Right ventricle myocardium inferior (tissue), 1 donor: Measurements from ENCODE around the gene CLIP4. TPM values are rescaled to one million over a fixed set of nuclear protein-coding genes. Genes with fewer than 3 reads are reported as not detected.

Source experiments
- ATAC-seq: fragments of 200-7000 bp; cut with Tn5 transposase; one replicate; pipeline ENCODE4 v1.9.1; 2020; ENCODE audit warnings: mild to moderate bottlenecking, moderate library complexity
- DNase-seq: peaks from one replicate; pipeline ENCODE4 v3.0.0; 2021; ENCODE audit errors: missing footprints
- intact Hi-C: fragments of 100-400 bp; cut with DNase I; formaldehyde crosslinking; loops from one replicate; pipeline ENCODE4 v1.11.0; 2022
- long read RNA-seq: library from polyadenylated mRNA; unstranded; transcript quantifications from one replicate; pipeline ENCODE4 v2.0.0, GENCODE V29; 2021
- total RNA-seq: library from RNA; stranded (reverse); fragmentation: NEBNext Ultra II Directional; extraction: Animal tissue kit (Norgen Biotek cat#: 25700); gene quantifications from one replicate; pipeline ENCODE4 v1.2.1, GENCODE V29; 2021
- donor health status: DM: no; HTN: yes; CAD: no; lungs with severe emphysema.

CLIP4 gene, protein sequence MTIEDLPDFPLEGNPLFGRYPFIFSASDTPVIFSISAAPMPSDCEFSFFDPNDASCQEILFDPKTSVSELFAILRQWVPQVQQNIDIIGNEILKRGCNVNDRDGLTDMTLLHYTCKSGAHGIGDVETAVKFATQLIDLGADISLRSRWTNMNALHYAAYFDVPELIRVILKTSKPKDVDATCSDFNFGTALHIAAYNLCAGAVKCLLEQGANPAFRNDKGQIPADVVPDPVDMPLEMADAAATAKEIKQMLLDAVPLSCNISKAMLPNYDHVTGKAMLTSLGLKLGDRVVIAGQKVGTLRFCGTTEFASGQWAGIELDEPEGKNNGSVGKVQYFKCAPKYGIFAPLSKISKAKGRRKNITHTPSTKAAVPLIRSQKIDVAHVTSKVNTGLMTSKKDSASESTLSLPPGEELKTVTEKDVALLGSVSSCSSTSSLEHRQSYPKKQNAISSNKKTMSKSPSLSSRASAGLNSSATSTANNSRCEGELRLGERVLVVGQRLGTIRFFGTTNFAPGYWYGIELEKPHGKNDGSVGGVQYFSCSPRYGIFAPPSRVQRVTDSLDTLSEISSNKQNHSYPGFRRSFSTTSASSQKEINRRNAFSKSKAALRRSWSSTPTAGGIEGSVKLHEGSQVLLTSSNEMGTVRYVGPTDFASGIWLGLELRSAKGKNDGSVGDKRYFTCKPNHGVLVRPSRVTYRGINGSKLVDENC
- 26.2 TPM for total RNA-seq
- long read RNA-seq, full-length matches to known transcripts = 22 of 30 reads
- long read RNA-seq, partial matches to known transcripts = 3 of 30 reads
- long read RNA-seq, other reads (novel, unspliced or antisense) = 5 of 30 reads

DNA sequence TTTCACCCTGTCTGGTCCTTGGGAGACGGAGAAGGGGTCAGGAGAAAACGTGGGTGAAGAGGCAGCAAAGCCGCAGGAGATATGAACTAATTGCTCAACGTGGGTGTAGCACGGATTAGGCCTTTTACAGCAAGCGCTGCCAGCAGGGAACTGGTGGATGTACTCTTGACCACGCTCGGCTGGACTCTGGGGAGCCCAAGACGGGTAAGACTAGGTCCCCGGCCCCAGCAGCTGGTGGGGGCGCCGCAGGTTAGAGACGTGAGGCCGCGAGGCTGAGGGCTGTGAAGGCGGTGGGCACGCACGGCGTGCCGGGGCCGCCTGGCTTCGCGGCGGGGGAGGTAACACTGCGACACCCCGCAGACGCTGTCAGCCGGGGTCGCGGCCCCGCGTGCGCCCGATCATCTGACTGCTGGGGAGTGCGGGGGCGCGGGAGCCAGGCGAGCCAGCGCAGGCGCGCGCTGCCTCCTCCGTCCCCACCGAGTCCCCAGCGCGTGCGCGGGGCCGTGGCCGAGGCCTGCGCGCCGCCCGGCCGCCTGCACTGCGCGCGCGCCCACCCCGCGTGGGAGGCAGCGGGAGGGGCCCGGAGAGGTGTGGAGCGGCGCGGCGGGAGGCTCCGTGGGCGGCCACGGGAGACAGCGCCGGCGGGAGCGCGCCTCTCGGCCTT lies at the start of gene CLIP4:
CLIP4 (plus strand) TSS at position 470 of the 664 bp plus-strand sequence. CDS start 5,974 bp downstream, outside the sequence.
- DNase-seq (peak; percentile 81), ATAC-seq (peak; percentile 84)
- intact Hi-C loops = loop anchor here (5.0 kb wide), 1 partner anchor 98 kb away; no protein-coding TSS in a partner anchor

- intact Hi-C loops = no loop called here
- ATAC-seq = peak; percentile 40
- no peak for DNase-seq
Observed at GRCh38 chr2:29066271-29066860, 48.8 kb upstream of the CLIP4 start.

- no peak for ATAC-seq
- intact Hi-C loops = no loop called here
Observed at GRCh38 chr2:29066997-29067605, 48.1 kb upstream of the CLIP4 start.

GRCh38 chr2:29068513-29068912 lies 46.7 kb upstream of the CLIP4 start:
- no peak for ATAC-seq
- intact Hi-C loops = no loop called here
- DNase-seq = no peak

More at GRCh38 chr2:29066997-29067605, 48.1 kb upstream of the CLIP4 start:
- DNase-seq = no peak

GRCh38 chr2:29070526-29070925 lies 44.7 kb upstream of the CLIP4 start:
- DNase-seq = no peak
- no peak for ATAC-seq
- intact Hi-C loops = no loop called here

- DNase-seq (no peak), ATAC-seq (no peak)
- intact Hi-C loops = no loop called here
Observed at GRCh38 chr2:29071032-29071975, 43.9 kb upstream of the CLIP4 start.

- intact Hi-C loops = no loop called here
- DNase-seq = no peak
- ATAC-seq = no peak
Observed at GRCh38 chr2:29072251-29072650, 43.0 kb upstream of the CLIP4 start.

DNA sequence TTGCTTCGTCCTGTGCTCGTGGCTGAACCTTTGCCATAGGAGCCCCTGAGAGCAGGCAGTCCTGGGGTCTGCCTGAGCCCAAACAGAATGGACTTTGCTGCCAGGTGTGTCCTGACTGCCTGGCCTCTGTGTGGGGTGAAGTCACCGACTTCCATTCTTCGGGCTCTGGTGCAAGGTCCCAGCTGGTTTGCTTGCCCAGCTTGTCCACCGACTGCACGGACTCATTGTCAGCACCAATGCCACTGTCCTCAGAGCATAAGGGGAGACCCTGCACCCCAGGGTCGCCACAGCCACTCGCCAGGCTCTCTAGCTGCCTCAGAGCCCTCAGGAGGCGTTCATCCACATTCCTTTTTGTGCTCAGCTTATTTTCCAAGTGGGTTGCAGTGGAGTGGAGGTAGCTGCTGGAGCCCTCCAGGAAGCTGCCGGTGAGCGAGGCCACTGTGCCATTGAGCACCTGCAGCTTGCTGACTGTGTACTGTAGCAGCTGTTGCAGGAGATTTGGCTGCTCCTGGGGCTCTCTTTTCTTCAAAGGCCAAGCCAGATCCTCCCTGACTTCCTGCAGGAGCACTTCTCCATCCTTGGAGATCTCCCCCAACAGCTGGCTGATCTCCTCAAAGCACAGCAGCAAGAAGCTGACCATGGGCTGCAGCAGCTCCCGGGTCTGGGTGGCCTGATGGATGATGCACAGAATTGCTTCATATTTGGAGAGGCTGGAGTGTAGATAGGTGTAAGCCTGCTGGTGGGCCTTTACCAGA lies 42.1 kb upstream of the CLIP4 start:
- DNase-seq (no peak), ATAC-seq (no peak)
- intact Hi-C loops = no loop called here

DNA sequence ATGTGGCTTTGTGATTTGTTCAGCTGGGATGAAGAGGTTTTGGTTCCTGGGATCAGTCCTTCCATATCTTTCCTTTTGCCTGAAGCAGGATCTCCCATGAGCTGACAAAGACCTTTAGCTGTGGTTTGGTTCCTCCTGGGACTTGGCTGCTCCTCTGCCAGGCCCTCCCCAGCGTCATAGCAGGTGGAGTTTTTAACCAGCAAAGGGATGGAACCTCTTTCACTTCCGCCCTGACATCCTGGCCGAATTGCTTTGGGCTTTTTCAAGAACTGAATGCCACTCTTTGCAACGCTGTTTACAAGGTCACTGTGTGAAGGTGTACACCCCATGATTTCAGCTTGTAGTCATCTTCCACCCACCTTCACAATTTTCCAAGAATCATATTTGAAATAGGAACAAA lies 41.3 kb upstream of the CLIP4 start:
- DNase-seq (no peak), ATAC-seq (no peak)
- intact Hi-C loops = no loop called here

DNA sequence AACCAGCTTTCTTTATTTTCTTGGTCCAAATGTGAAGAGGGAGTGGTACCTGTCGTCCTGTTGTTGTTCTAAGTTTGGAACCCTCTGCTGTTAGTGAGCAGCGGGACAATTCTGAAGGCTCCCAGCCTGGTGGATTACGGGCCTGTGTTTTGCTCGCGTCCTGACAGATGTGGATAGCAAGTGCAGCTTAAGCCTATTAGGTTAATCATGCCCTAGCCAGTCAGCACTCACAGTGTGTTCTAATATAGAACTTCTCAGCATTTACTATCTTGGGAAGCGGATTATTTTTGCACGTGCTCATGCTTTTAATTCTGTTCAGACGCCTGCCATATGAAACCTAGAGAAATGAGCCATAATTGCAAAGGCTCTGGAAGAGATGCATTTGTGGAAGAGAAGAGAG lies 40.8 kb upstream of the CLIP4 start, which contains the start of gene PCARE:
PCARE (minus strand) TSS at position 113 of the 400 bp plus-strand sequence. CDS start 262 bp downstream, outside the sequence.
- ATAC-seq (peak; percentile 79), DNase-seq (no peak)
- intact Hi-C loops = no loop called here

DNA sequence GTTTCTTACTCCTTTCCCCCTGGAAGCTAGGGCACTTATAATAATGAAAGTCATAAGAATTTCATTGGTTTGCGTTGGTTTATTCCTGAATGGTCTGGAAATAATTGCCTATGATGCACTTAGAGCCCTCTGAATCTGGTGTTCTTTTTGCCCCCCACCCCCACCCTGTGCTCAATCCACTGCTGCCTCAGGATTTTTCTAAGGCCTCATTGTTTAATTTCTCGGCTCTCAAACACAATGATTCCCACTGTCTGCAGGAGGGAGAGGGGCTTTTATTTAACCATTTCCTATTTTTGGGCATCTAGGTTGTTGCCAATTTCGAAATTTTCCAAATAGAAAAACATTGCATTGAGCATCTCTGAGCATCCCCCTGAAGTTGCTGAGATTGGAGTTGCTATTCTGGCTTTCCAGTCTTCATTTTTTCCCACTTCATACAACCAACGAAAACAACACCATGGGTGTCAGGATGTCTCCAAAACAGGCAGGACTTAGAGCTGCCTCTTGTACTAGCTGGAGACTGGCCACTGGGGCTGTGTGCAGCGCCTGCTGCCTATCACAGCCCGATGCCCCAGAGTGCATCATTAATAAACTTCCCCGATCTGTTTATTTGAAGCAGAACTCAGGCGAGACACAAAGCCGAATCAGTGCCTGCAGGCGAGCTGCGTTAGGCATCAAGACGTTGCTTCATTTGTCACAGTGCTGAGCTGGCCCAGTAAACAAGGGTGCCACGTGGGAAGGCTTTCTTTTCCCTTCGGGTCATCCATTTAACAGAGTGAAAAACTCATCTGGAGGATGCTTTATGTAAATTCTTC lies 39.1 kb upstream of the CLIP4 start:
- no peak for DNase-seq
- ATAC-seq = no peak
- intact Hi-C loops = no loop called here

DNA sequence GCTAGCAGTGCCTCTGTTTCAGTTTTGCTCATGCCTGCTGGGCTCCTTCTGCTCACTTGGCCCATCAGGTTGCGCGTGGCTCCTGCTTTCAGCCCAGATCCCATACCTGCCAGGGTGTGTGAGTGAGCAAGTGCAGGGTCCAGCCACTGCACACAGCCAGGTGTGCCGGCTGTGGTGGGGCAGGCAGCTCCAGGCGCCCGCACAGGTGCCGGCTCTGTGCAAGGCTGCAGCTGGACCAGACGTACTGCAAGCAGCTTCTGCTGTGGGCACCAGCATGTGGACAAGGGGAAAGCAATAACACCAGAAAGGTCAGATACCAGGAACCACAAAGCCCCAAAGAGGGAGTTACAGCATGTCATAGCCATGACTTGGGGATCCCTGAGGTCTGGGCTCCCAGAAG lies 35.3 kb upstream of the CLIP4 start:
- DNase-seq (no peak), ATAC-seq (no peak)
- intact Hi-C loops = no loop called here

DNA sequence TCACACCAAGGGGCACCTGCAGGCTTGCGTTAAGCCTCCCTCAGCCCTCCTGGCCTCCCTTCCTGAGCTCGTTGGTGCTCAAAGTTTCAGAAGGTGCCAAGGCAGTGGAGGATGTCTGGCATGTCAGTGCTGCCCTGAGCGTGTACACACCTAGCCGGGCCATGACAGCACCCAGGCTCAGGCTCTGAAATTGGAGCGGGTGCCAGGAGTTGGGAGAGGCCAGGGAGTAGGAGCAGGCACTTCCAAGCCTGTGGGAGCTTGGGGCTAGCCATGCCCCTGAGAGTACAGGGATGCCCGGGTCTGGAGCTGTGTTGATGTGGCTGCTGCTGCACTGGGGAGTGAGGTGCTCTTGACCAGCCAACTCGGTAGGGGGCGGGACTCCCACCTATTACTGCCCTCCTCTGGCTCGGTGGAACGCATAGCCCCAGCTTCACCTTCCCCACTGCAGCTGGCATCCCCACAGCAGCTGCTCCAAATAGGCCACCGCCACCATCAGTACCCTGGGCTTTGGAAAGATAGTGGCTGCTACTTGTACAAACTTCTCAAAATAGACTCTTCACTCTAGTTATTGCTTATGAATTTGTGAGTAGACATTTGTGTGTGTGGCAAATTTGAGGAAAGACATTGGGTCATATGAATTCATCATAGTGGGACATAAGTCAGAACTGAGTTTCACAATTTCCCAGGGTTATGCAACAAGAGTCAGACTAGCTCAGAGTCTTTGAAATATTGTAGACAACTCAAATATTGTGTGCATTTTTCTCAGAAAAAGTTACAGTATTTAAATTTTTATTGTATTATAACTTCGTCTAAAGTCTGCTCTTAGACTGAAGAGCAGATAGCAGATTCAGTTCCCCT lies 34.1 kb upstream of the CLIP4 start:
- DNase-seq (no peak), ATAC-seq (no peak)
- intact Hi-C loops = no loop called here

DNA sequence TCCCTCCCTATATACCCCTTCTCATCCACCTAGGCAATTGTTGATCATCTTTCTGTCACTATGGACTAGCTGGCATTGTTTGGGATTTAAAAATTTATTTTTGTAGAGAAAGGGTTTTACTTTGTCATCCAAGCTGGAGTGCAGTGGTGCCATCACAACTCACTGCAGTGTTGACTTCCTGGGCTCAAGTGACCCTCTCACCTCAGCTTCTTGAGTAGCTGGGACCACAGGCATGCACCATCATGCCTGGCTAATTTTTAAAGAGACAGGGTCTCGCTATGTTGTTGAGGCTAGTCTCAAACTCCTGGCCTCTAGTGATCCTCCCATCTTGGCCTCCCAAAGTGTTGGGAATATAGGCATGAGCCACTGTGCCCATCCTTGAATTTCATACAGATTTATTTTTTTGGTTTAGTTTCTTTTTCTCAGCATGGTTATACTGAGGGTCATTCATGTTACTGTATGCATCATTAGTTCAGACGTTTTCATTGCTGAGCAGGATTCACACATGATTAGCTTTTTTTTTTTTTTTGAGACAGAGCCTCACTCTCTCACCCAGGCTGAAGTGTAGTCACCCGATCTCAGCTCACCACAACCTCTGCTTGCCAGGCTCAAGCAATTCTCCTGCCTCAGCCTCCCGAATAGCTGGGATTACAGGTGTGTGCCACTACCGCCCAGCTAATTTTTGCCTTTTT lies 32.3 kb upstream of the CLIP4 start:
- no peak for ATAC-seq
- intact Hi-C loops = no loop called here

GRCh38 chr2:29084554-29084953 lies 30.7 kb upstream of the CLIP4 start:
- ATAC-seq = no peak

More for the DNA sequence above, 32.3 kb upstream of the CLIP4 start:
- no peak for DNase-seq

More at GRCh38 chr2:29084554-29084953, 30.7 kb upstream of the CLIP4 start:
- no peak for DNase-seq
- intact Hi-C loops = no loop called here
